GM12872 (cell line): ENCODE measurements around the gene HLA-DMB.
A peak's percentile ranks its signal among the peaks of the same experiment; 100 is the strongest.

ENCODE experiments used
- CTCF ChIP-seq: IDR thresholded peaks from 3 replicates; pipeline ENCODE4 v1.5.1; 2011; ENCODE audit warnings: low read depth, mild to moderate bottlenecking, low read length, moderate library complexity; ENCODE audit not compliant: insufficient read depth

Gene HLA-DMB

DNA sequence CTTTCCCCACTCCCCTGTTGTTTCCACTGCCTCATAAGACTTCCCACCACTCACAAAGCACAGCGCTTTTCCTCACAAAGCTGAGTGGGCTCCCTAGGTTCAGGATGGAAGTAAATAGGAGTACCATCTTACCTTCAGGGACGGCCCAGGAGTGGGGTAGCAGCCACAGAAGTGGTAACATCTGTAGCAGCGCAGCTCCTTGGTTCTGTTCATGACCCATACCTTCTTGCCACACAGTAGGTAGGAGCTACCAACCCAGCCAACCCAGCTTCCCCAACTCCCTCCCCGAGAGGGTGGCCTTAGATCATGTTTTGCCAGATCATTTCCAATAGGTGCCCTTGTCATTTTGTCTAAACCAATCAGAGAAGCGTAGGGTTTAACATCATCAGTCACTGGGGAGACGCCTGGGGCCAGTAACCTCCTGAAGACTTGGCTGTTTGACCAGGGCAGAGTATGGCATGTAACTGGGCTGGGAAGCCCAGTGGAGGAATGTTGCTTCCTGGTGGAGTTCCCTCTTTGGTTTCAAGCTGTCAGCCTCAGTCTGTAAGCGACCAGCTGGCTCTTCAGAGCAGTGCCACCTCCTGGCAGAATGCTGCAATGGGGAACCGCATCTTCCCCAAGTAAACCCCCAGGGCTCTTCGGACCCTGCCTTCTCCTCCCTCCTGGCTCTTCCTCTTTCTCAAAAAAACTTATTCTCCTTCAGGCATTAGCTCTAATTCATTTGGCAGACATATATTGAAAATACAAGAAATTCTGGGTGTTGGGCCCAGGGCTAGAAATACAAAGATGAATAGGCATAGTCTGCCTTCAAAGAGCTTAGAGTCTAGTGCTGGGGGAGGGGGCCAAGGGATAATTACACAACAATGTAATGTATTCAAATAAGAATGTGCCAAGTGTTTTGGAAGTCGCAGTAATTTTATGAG is 12.2 kb upstream of the HLA-DMB start, which contains the start of gene HLA-DMA:
TSS of gene HLA-DMA (minus strand) at position 281 of the 923 bp plus-strand sequence. CDS start at position 220, 61 bp downstream.
- peak; percentile 84 for TF ChIP-seq CTCF

DNA sequence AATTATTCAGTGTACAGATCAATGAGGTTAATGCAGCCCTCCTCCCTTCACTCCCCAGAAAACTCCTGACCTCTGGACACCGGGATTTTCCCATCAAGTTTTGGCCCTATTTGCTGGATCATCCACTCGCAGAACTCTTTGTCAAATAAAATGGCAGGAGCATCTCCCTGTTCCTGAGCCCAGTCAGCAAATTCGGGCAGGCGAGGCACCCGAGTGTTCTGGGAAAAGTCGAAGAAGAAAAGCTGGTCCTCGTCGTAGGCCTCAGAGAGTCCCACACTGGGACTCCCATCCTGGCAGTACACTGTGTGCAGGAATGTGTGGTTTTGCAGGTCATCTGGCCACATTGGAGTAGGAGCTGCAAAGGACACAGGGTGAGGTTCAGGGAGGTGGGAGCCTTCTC is 9.6 kb upstream of the HLA-DMB start:
- no peak for TF ChIP-seq CTCF

DNA sequence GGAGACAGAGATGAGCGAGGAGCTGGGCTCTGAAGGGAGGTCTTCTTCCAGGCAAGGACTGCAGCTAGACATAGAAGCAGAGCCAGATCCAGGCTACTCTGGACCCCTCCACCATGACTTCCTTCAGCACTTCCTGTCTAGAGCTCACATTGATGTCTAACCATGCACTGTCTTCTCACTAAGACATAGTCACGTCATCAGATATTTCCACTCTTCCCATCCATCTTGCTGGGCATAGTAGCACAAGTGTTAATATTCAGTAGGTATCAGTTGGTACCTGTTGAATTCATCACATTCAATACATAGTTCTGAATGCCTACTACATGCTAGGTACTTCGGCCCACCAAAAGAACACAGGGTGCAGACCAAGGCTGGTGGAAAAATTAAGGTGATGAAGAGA is 9.2 kb upstream of the HLA-DMB start:
- TF ChIP-seq CTCF, result no peak

GRCh38 chr6:32949113-32949512 is 8.3 kb upstream of the HLA-DMB start:
- no peak for TF ChIP-seq CTCF

- TF ChIP-seq CTCF, result peak; percentile 82
Observed at GRCh38 chr6:32947552-32948465, 7.0 kb upstream of the HLA-DMB start.

DNA sequence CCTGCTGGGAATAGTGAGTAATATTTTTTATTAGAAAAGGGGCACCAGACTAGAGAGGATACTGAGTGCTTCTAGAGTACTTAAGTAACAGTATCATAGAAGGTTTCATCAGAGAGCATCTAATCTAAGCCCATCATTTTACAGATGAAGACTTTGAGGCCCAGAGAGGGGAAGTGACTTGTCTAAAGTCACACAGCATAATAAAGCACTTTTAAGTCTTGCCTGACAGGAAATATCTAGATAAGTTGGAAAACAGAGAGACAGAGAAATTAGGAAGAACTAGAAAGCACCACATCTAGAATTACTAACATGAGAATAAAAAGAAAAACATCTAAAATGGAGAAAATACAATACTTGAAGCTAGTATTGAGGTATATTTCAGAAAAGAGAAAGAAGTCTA is 6.1 kb upstream of the HLA-DMB start:
- TF ChIP-seq CTCF, result no peak

GRCh38 chr6:32945953-32946352 is 5.1 kb upstream of the HLA-DMB start:
- TF ChIP-seq CTCF, result no peak
